Dermis lymphatic vessel endothelial cell (primary cell): ENCODE results near the gene PIMREG. TPM values are rescaled to one million over a fixed set of nuclear protein-coding genes. Genes with fewer than 3 reads are reported as not detected.

Source experiments
- total RNA-seq: library from RNA; depleted of rRNA; stranded (reverse); fragments of >200 nt; gene quantifications from 2 replicates; pipeline ENCODE4 v1.2.1, GENCODE V29; 2014

The PIMREG gene, protein sequence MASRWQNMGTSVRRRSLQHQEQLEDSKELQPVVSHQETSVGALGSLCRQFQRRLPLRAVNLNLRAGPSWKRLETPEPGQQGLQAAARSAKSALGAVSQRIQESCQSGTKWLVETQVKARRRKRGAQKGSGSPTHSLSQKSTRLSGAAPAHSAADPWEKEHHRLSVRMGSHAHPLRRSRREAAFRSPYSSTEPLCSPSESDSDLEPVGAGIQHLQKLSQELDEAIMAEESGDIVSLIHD
- 3.9 and 4.0 TPM in 2 replicates for total RNA-seq

DNA sequence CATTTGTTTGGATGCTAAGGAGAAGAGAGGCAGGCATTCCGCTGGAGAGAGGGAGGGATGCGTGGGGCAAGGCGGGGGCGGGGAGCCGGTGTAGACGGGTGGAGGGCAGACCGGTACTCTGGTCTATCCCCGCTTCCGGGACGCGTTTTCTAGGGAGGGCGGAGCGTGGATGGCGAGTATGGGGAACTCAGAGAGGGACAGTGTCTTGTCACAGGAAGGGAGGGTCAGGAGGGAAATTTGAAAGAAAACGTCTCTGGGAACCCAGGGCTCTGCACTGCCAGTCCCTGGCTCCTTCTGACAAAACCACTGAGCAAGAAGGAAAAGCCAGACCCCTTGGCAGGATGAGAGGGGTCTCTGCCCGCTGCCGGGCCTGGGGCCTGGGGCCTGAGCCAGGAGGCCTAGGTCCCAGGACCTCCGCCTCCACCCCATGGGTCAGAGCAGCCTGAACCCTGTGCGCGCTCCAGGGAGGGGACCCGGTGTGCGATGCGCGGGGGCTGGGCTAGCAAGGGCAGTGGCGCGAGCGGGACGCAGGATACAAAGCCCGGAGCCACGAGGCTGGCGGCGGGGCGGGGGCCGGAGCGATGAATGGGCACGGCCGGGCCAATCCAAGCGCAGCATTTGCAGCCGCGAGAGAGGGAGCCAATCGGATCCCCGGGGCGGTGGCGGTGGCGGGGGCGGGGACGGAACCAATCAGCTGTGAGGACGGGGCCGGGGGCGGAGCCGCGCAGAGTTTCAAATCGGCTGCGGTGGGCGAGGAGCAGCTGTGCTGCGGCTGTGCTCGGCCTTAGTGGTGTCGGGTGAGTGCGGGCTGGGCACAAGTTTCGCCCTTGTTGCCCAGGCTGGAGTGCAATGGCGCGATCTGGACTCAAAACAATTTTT, at the start of gene PIMREG:
Gene PIMREG (plus strand): TSS at position 764 of the 879 bp plus-strand sequence. CDS start 656 bp downstream, outside the sequence.

DNA sequence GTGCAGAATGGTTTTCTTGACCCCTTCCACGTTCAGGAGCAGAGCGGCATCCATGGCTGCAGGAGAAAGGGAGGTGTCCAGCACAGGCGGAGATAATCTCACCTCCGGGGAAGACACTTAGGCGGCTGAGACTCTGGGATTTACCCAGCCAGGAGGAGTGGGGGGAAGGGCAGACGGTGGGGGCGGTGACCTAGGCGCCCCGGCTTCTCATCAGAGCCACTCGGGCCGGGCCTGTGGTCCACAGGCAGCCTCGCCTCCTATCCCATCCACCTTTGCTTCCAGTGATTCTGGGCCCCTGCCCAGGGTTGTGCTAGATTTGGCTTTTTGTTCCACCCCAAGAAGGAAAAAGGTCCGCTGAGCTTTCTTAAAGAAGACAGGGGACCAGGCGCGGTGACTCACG, 9.2 kb upstream of the PIMREG start, which contains the start of gene AIPL1:
Gene AIPL1 (minus strand): TSS at position 71 of the 400 bp plus-strand sequence. CDS start 17 bp downstream, at position 54.

Other genes with a start within 250 kb of the PIMREG start
- gene AIPL1, start 9.3 kb upstream of the PIMREG start, total RNA-seq: not detected in 2 replicates
- 0.09 and 0.11 TPM in 2 replicates for gene PITPNM3, start 112.1 kb downstream of the PIMREG start, total RNA-seq
- 6.4 and 10.1 TPM in 2 replicates for gene KIAA0753, start 196.3 kb downstream of the PIMREG start, total RNA-seq
- 60.1 and 90.9 TPM in 2 replicates for gene TXNDC17, start 196.6 kb downstream of the PIMREG start, total RNA-seq
- 7.3 and 8.9 TPM in 2 replicates for gene MED31, start 207.2 kb downstream of the PIMREG start, total RNA-seq
- 0.43 and 0.52 TPM in 2 replicates for gene C17orf100, start 207.3 kb downstream of the PIMREG start, total RNA-seq